ENCODE measurements around the gene SDHB.

DNA sequence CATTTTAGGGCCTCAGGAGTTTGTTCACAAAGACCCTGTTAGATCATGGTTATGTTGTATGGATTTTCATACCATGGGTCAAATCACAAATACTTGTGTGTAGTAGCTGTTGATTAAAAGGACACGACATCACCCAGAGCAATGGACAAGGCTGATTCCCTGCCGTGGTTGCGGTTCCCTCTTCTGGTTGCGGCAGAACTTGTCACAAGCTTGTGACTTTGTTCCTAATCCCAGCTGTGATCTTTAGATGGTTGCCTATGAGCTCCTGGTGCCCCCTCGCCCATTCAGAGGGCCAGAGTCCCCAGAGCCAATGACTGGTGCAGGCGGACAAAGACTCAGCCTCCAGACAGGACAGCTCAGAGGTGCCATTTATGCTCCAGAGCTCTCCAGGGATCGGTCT is 11.8 kb upstream of the SDHB start:
- TF ChIP-seq, protein P1, sequence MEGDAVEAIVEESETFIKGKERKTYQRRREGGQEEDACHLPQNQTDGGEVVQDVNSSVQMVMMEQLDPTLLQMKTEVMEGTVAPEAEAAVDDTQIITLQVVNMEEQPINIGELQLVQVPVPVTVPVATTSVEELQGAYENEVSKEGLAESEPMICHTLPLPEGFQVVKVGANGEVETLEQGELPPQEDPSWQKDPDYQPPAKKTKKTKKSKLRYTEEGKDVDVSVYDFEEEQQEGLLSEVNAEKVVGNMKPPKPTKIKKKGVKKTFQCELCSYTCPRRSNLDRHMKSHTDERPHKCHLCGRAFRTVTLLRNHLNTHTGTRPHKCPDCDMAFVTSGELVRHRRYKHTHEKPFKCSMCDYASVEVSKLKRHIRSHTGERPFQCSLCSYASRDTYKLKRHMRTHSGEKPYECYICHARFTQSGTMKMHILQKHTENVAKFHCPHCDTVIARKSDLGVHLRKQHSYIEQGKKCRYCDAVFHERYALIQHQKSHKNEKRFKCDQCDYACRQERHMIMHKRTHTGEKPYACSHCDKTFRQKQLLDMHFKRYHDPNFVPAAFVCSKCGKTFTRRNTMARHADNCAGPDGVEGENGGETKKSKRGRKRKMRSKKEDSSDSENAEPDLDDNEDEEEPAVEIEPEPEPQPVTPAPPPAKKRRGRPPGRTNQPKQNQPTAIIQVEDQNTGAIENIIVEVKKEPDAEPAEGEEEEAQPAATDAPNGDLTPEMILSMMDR (IDR thresholded peaks at IDR 0.05): no peak
- no peak for TF ChIP-seq POLR2A (IDR thresholded peaks at IDR 0.05)

Measured in body of pancreas (tissue), 4 donors.